Measurements from ENCODE around the gene CPM. TPM values are rescaled to one million over a fixed set of nuclear protein-coding genes. Genes with fewer than 3 reads are reported as not detected.

The CPM gene
- total and polyA plus RNA-seq, 2 of the 4 experiments (the other 2 are of a cell fraction): 2.0 to 8.8 TPM

DNA sequence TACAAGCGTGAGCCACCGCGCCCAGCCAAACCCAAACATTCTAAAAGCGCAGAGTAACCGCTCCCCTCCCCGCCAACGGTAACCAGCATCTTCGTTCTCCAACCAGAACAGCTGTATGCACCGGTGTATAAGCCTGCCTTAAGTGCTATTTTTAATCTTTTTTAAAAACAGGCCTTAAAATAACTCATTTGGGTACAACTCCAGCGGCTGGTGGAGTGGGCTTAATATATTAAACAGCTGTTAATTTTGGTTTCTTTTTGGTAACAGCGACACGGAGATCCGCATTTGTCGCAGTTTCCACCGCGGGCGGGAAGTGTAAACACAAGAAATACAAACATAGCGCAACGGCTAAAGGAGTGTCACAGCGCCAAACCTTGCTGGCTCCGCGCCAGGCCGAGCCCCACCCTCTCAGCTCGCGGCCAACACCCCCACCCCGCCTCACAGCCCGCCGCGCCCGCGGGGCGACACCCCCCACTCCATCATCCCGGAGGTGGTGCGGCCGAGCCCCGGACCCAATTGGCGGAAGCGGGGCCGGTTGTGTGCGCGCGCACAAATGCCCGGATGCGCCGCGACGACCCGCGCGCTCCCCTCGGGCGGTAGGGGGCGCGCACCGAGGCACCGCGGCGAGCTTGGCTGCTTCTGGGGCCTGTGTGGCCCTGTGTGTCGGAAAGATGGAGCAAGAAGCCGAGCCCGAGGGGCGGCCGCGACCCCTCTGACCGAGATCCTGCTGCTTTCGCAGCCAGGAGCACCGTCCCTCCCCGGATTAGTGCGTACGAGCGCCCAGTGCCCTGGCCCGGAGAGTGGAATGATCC, 125.2 kb downstream of the CPM start, which contains the start of gene MDM2:
Gene MDM2 (plus strand): TSS at position 602 of the 812 bp plus-strand sequence. CDS start 301 bp downstream, outside the sequence.
- Histone ChIP-seq H3K27me3 (ENCODE audit: control insufficient read depth, insufficient read depth, low read length) (no peaks in the 10 kb centered on the region), H3K56ac (ENCODE audit: extremely low read depth, insufficient read depth, low read length) (peak within 1 kb of the TSS; percentile 92), H3K9me3 (ENCODE audit: control insufficient read depth, insufficient read depth, low read length) (no peaks in the 10 kb centered on the region), H3K4me2 (ENCODE audit: low read depth, low read length) (peak within 1 kb of the TSS; percentile 72), H2AFZ (replicated peaks; ENCODE audit: low read length, poor library complexity) (peak within 1 kb of the TSS; percentile 86), H2AK9ac (replicated peaks; ENCODE audit: low read depth, low read length, poor library complexity) (peak within 1 kb of the TSS; percentile 99), H4K5ac (ENCODE audit: low read depth, low read length) (peak within 1 kb of the TSS; percentile 88), H3K4me1 (ENCODE audit: control insufficient read depth, insufficient read depth, low read length) (peaks cover 2% of the 10 kb centered on the region; the same call in 1 of the 2 replicates), H3K79me1 (ENCODE audit: low read depth in 1 of 2, low read length in 2 of 2) (peaks cover 6 to 11% of the 10 kb centered on the region in 2 experiments), H2BK15ac (ENCODE audit: low read depth, low read length) (peak within 1 kb of the TSS; percentile 51; the same call in 2 of the 3 replicates), H3K18ac (ENCODE audit: low read depth, low read length) (peak within 1 kb of the TSS; percentile 96), H2BK20ac (ENCODE audit: low read depth, low read length) (peak within 1 kb of the TSS; percentile 50; the same call in 1 of the 2 replicates), H2AK5ac (ENCODE audit: low read depth, low read length) (peak within 1 kb of the TSS; percentile 88), H3K9ac (ENCODE audit: low read depth, low read length) (peak within 1 kb of the TSS; percentile 100), H2BK120ac (ENCODE audit: low read depth, low read length) (peak within 1 kb of the TSS; percentile 81), H4K91ac (ENCODE audit: insufficient read depth, low read depth, low read length) (peak within 1 kb of the TSS; percentile 96), H3K4me3 (ENCODE audit: insufficient read depth, low read depth, low read length) (peak within 1 kb of the TSS; percentile 96), H3K9me1 (ENCODE audit: insufficient read depth, low read length) (no peaks in the 10 kb centered on the region; the same call in 1 of the 2 replicates), H3K27ac (ENCODE audit: insufficient read depth, low read length) (peak within 1 kb of the TSS; percentile 100), H4K20me1 (ENCODE audit: insufficient read depth, low read length) (peaks cover 7% of the 10 kb centered on the region), H3K4ac (ENCODE audit: low read depth, low read length) (peak within 1 kb of the TSS; percentile 87), H3K23ac (ENCODE audit: low read depth, low read length) (peak within 1 kb of the TSS; percentile 98), H3K14ac (replicated peaks; ENCODE audit: low read depth, low read length) (peak within 1 kb of the TSS; percentile 92), H2BK5ac (ENCODE audit: low read depth, low read length, poor library complexity, severe bottlenecking) (peak within 1 kb of the TSS; percentile 99), H4K8ac (ENCODE audit: low read depth in 2 of 2, low read length in 2 of 2) (peak within 1 kb of the TSS; percentile 51 to 97), H3K36me3 (ENCODE audit: control insufficient read depth, insufficient read depth, low read length) (peaks cover 13% of the 10 kb centered on the region)
- TF ChIP-seq, protein P1, sequence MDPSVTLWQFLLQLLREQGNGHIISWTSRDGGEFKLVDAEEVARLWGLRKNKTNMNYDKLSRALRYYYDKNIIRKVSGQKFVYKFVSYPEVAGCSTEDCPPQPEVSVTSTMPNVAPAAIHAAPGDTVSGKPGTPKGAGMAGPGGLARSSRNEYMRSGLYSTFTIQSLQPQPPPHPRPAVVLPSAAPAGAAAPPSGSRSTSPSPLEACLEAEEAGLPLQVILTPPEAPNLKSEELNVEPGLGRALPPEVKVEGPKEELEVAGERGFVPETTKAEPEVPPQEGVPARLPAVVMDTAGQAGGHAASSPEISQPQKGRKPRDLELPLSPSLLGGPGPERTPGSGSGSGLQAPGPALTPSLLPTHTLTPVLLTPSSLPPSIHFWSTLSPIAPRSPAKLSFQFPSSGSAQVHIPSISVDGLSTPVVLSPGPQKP (IDR thresholded peaks at IDR 0.05; ENCODE audit: borderline replicate concordance, low read depth, low read length): no peak
- TF ChIP-seq MXI1 (IDR thresholded peaks at IDR 0.05; ENCODE audit: borderline replicate concordance, low read depth, low read length) (0 out of 2 replicates have a peak, but pooled peaks have one; percentile 29), RAD21 (IDR thresholded peaks at IDR 0.05; ENCODE audit: low read length) (0 out of 2 replicates have a peak, but pooled peaks have one; percentile 32), POLR2A (IDR thresholded peaks at IDR 0.05; ENCODE audit: low read depth, low read length) (peak; percentile 82), FOS (IDR thresholded peaks at IDR 0.05; ENCODE audit: low read depth, low read length) (no peak), CTCF (conservative IDR thresholded peaks at IDR 0.05; ENCODE audit: low read depth, low read length) (peak; percentile 77), MAZ (IDR thresholded peaks at IDR 0.05; ENCODE audit: borderline replicate concordance, low read depth, low read length) (peak; percentile 57; the same call in 1 of the 2 replicates), CEBPB (IDR thresholded peaks at IDR 0.05; ENCODE audit: low read depth, low read length) (peak; percentile 10; the same call in 1 of the 2 replicates)
- peak; percentile 86 for ATAC-seq (ENCODE audit: low read depth)
- no TSS peak for BruUV-seq (replicated peaks)
- ChIA-PET POLR2A (ENCODE audit: unreplicated experiment) (interaction anchor here (0.6 to 0.9 kb wide), 3 partner anchors 55 to 437 kb away, joined by 3 to 11 read pairs (median 6); no protein-coding TSS in a partner anchor), CTCF (interaction anchor here (0.8 kb wide), 1 partner anchor 45 kb away, joined by 3 read pairs; no protein-coding TSS in a partner anchor)
- dilution Hi-C loops (cut with HindIII; ENCODE audit: low sequenced_read_pairs, unreplicated experiment): no loop called here
- in situ Hi-C loops (cut with MboI; ENCODE audit: low sequenced_read_pairs): no loop called here
- intact Hi-C loops (cut with micrococcal nuclease): loop anchor here (1.0 to 10.0 kb wide), 5 partner anchors 61 to 765 kb away; partner anchors contain the start of genes IL26, MDM1 and SLC35E3
- WGBS, 2 experiments (ENCODE audit: extremely low coverage in 2 of 2, insufficient read length in 1 of 2): 0% methylated on average over 29 of the region's 72 CpGs; no CpG with 5 or more reads in 1 of the 2 experiments
- DNase-seq: peak; percentile 81
